Endothelial cell of umbilical vein (primary cell): Measurements from ENCODE around the gene PLA2G4E.

Experiments
- CTCF ChIP-seq, 2 donors: IDR thresholded peaks; 1 replicate in 1 of 2; 2 replicates in 1 of 2; pipeline ENCODE4 v1.5.1; 2011; ENCODE audit warnings: low read length in 2 of 2, mild to moderate bottlenecking in 2 of 2, moderate library complexity in 2 of 2, control low read depth in 1 of 2, inconsistent platforms in 1 of 2, low read depth in 1 of 2; ENCODE audit not compliant: insufficient read depth in 1 of 2; ENCODE audit errors: extremely low read depth in 1 of 2
- EZH2 ChIP-seq: IDR thresholded peaks from 2 replicates; pipeline ENCODE4 v1.6.1; 2012; ENCODE audit warnings: borderline replicate concordance, low read depth, mild to moderate bottlenecking, moderate library complexity, low read length, inconsistent platforms; ENCODE audit not compliant: severe bottlenecking
- FOS ChIP-seq: IDR thresholded peaks from 2 replicates; pipeline ENCODE4 v1.6.1; 2011; ENCODE audit warnings: mild to moderate bottlenecking, low read length, moderate library complexity, borderline replicate concordance; ENCODE audit not compliant: insufficient read depth
- MAX ChIP-seq: IDR thresholded peaks from 2 replicates; pipeline ENCODE4 v1.6.1; 2011; ENCODE audit not compliant: insufficient read depth, insufficient read length
- POLR2A ChIP-seq: IDR thresholded peaks from 2 replicates; pipeline ENCODE4 v1.6.1; 2012; ENCODE audit warnings: low read depth, mild to moderate bottlenecking, control low read depth, low read length
- POLR2AphosphoS5 ChIP-seq: IDR thresholded peaks from 2 replicates; pipeline ENCODE4 v1.6.1; 2012; ENCODE audit warnings: low read depth, mild to moderate bottlenecking, control low read depth, low read length, moderate library complexity; ENCODE audit not compliant: insufficient read depth

GRCh38 chr15:42069025-42069424 lies 48.2 kb upstream of the PLA2G4E start:
- no peak for TF ChIP-seq CTCF (IDR thresholded peaks at IDR 0.05; ENCODE audit: extremely low read depth in 1 of 2, insufficient read depth in 1 of 2, low read depth in 1 of 2, low read length in 2 of 2)
- no peak for TF ChIP-seq EZH2
- no peak for TF ChIP-seq POLR2A
- TF ChIP-seq MAX = no peak
- TF ChIP-seq FOS = no peak
- TF ChIP-seq POLR2AphosphoS5 = no peak
